Loucy (cell line): ENCODE data around the gene SLC6A13.

ENCODE experiments used
- H2AFZ ChIP-seq: fragments of 200-600 bp; sonication (generic); 2 replicates; pipeline ENCODE4 v1.6.0; 2016; ENCODE audit warnings: antibody characterized with exemption, mild to moderate bottlenecking, low read length, moderate library complexity
- H3F3A ChIP-seq: fragments of 200-600 bp; 2 replicates; pipeline ENCODE4 v1.6.0; 2016; ENCODE audit warnings: antibody characterized with exemption, low read depth, mild to moderate bottlenecking
- H3K27me3 ChIP-seq: fragments of 200-600 bp; sonication (generic); 2 replicates; pipeline ENCODE4 v1.6.1; 2014; ENCODE audit warnings: low read length, mild to moderate bottlenecking; ENCODE audit not compliant: insufficient read depth, poor library complexity, severe bottlenecking
- H3K36me3 ChIP-seq: fragments of 200-600 bp; sonication (generic); 2 replicates; pipeline ENCODE4 v1.6.1; 2016; ENCODE audit warnings: low read length; ENCODE audit not compliant: insufficient read depth
- H3K4me1 ChIP-seq: fragments of 200-600 bp; sonication (generic); 2 replicates; pipeline ENCODE4 v1.5.1; 2014; ENCODE audit warnings: low read length, mild to moderate bottlenecking; ENCODE audit not compliant: insufficient read depth, poor library complexity, severe bottlenecking
- H3K4me2 ChIP-seq: fragments of 200-600 bp; sonication (generic); 2 replicates; pipeline ENCODE4 v1.6.0; 2014; ENCODE audit warnings: antibody characterized with exemption, low read length, low read depth, mild to moderate bottlenecking; ENCODE audit not compliant: poor library complexity, severe bottlenecking
- H3K4me3 ChIP-seq: fragments of 200-600 bp; sonication (generic); 2 replicates; pipeline ENCODE4 v1.5.1; 2014; ENCODE audit warnings: low read length, mild to moderate bottlenecking, mixed read lengths; ENCODE audit not compliant: poor library complexity, severe bottlenecking
- H3K79me2 ChIP-seq: fragments of 200-600 bp; sonication (generic); 2 replicates; pipeline ENCODE4 v1.6.1; 2014; ENCODE audit warnings: low read length; ENCODE audit not compliant: insufficient read depth
- H3K9ac ChIP-seq: fragments of 200-600 bp; sonication (generic); 2 replicates; pipeline ENCODE4 v1.6.0; 2014; ENCODE audit warnings: mild to moderate bottlenecking, low read depth, low read length, moderate library complexity; ENCODE audit not compliant: poor library complexity, severe bottlenecking
- H3K9me2 ChIP-seq: fragments of 200-600 bp; sonication (generic); replicated peaks from 2 replicates; pipeline ENCODE4 v1.6.1; 2016; ENCODE audit warnings: low read depth, low read length, mixed read lengths
- H3K9me3 ChIP-seq: fragments of 200-600 bp; sonication (generic); 2 replicates; pipeline ENCODE4 v1.6.1; 2014; ENCODE audit warnings: mild to moderate bottlenecking, antibody characterized with exemption, low read length, low read depth; ENCODE audit not compliant: insufficient read depth
- H4K20me1 ChIP-seq: fragments of 200-600 bp; sonication (generic); 2 replicates; pipeline ENCODE4 v1.6.0; 2014; ENCODE audit warnings: antibody characterized with exemption, low read length, mild to moderate bottlenecking; ENCODE audit not compliant: insufficient read depth, poor library complexity, severe bottlenecking
- CTCF ChIP-seq: fragments of 200-600 bp; sonication (generic); conservative IDR thresholded peaks from 2 replicates; pipeline ENCODE4 v1.5.1; 2014; ENCODE audit warnings: mild to moderate bottlenecking, antibody characterized with exemption, low read length
- EZH2phosphoT487 ChIP-seq: fragments of 200-600 bp; IDR thresholded peaks from 2 replicates; pipeline ENCODE4 v1.6.1; 2018; ENCODE audit warnings: antibody characterized with exemption, mild to moderate bottlenecking, moderate library complexity, borderline replicate concordance

SLC6A13 gene

DNA sequence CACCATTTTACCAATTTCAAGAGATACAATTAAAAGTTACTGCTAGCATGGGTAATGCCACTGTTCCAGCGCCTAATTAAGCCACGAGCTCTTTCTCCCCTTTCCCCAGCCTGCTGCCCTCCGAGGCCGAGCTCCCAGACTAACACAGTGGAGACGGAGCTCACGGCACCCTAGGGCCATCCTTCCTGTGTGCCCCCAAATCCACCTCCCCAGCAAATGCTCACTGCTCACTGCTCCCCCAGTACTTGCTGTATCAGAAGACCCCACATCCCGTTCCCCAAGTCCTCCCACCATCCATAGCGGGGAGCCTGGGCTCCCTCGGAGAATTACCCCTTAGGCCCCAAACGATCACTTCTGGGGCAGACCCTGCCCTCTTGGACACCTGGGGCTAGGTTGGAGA, 91.4 kb downstream of the SLC6A13 start:
- Histone ChIP-seq H3K4me3 (peak overlapping the region; percentile 12), H3K9ac (peak overlapping the region; percentile 81), H3K4me2 (peak overlapping the region; percentile 90), H3K36me3 (no peaks in the 10 kb centered on the region), H2AFZ (no peak overlapping the region), H3K79me2 (no peaks in the 10 kb centered on the region), H3F3A (no peaks in the 10 kb centered on the region), H3K9me3 (no peaks in the 10 kb centered on the region), H4K20me1 (no peaks in the 10 kb centered on the region), H3K27me3 (no peaks in the 10 kb centered on the region), H3K9me2 (no peaks in the 10 kb centered on the region), H3K4me1 (peaks cover 90% of the 10 kb centered on the region)
- TF ChIP-seq CTCF (no peak), EZH2phosphoT487 (no peak)
